Measurements from ENCODE around the gene TMCC2.
A peak's percentile ranks its signal among the peaks of the same experiment; 100 is the strongest.

TMCC2 gene

GRCh38 chr1:205301842-205302588 lies 74.3 kb downstream of the TMCC2 start:
- no peak for DNase-seq (ENCODE audit: low read depth, low spot score)

GRCh38 chr1:205303247-205303888 lies 75.6 kb downstream of the TMCC2 start:
- no peak for DNase-seq (ENCODE audit: low read depth, low spot score)

GRCh38 chr1:205304046-205304694 lies 76.4 kb downstream of the TMCC2 start:
- DNase-seq (ENCODE audit: low read depth, low spot score) = no peak

GRCh38 chr1:205304695-205305070 lies 76.9 kb downstream of the TMCC2 start:
- DNase-seq (ENCODE audit: low read depth, low spot score) = no peak

- no peak for DNase-seq (ENCODE audit: low read depth, low spot score)
These were observed 79.3 kb downstream of the TMCC2 start for GRCh38 chr1:205306929-205307566.

GRCh38 chr1:205309741-205310140 lies 82.0 kb downstream of the TMCC2 start:
- DNase-seq (ENCODE audit: low read depth, low spot score) = no peak

GRCh38 chr1:205310976-205311704 lies 83.4 kb downstream of the TMCC2 start:
- no peak for DNase-seq (ENCODE audit: low read depth, low spot score)

GRCh38 chr1:205312866-205313562 lies 85.3 kb downstream of the TMCC2 start:
- DNase-seq (ENCODE audit: low read depth, low spot score) = no peak

- peak; percentile 82 for DNase-seq (ENCODE audit: low read depth, low spot score)
These were observed 86.0 kb downstream of the TMCC2 start for GRCh38 chr1:205313563-205314308.

GRCh38 chr1:205315008-205315618 lies 87.4 kb downstream of the TMCC2 start:
- DNase-seq (ENCODE audit: low read depth, low spot score) = no peak

GRCh38 chr1:205316161-205316566 lies 88.4 kb downstream of the TMCC2 start:
- DNase-seq (ENCODE audit: low read depth, low spot score) = no peak

- DNase-seq (ENCODE audit: low read depth, low spot score) = no peak
These were observed 89.7 kb downstream of the TMCC2 start for GRCh38 chr1:205317311-205317917.

GRCh38 chr1:205318231-205318991 lies 90.7 kb downstream of the TMCC2 start:
- DNase-seq (ENCODE audit: low read depth, low spot score) = no peak

- DNase-seq (ENCODE audit: low read depth, low spot score) = no peak
These were observed 91.6 kb downstream of the TMCC2 start for GRCh38 chr1:205319081-205320018.

- DNase-seq (ENCODE audit: low read depth, low spot score) = peak; percentile 86
These were observed 93.6 kb downstream of the TMCC2 start, which contains the start of gene NUAK2 for GRCh38 chr1:205321162-205321958. Gene NUAK2 (minus strand): TSS chr1:205321745. CDS start chr1:205321628, 117 bp downstream.

GRCh38 chr1:205321959-205322283 lies 94.2 kb downstream of the TMCC2 start:
- no peak for DNase-seq (ENCODE audit: low read depth, low spot score)
